ENCODE results near the gene DGKD. TPM values are rescaled to one million over a fixed set of nuclear protein-coding genes. Genes with fewer than 3 reads are reported as not detected.

The DGKD gene
- total RNA-seq, 1 experiment from 2014 or later = 52.0 TPM

DNA sequence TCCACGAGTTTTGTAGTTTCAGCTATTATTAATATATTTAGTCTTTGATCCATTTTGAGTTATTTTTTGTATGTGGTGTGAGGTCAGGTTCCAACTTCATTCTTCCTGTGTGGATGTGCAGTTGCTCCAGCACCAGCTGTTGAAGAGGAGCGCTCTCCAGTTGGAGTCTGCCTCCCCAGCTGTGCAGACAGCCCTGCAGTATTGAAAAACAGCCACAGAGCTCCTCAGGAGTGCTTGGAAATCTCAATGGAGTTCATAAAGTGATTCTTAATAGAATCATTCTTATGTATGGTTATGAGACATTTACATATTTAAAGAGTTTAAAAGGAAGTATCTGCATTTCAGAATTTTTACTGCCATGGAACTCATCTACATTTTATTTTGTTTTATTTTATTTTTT lies 17.3 kb downstream of the DGKD start (continued):
- no peak for TF ChIP-seq CTCF (IDR thresholded peaks at IDR 0.05 in 2 of 3, conservative IDR thresholded peaks at IDR 0.05 in 1 of 3; ENCODE audit: borderline replicate concordance in 1 of 3, insufficient read depth in 1 of 3, low read depth in 2 of 3, low read length in 2 of 3)
- TF ChIP-seq EZH2 (IDR thresholded peaks at IDR 0.05) = no peak
- no peak for TF ChIP-seq EZH2phosphoT487 (IDR thresholded peaks at IDR 0.05; ENCODE audit: borderline replicate concordance)
- TF ChIP-seq ELF1 (IDR thresholded peaks at IDR 0.05; ENCODE audit: borderline replicate concordance, low read depth) = no peak
- no peak for TF ChIP-seq POLR2AphosphoS5 (IDR thresholded peaks at IDR 0.05; ENCODE audit: low read depth, low read length)
- TF ChIP-seq FOSL1 (IDR thresholded peaks at IDR 0.05; ENCODE audit: low read depth) = no peak
- TF ChIP-seq POLR2A (IDR thresholded peaks at IDR 0.05; ENCODE audit: borderline replicate concordance, extremely low read depth, insufficient read depth, insufficient read length) = no peak
- no peak for TF ChIP-seq SRF (IDR thresholded peaks at IDR 0.05; ENCODE audit: low read depth)
- TF ChIP-seq JUND (IDR thresholded peaks at IDR 0.05) = no peak
- TF ChIP-seq ZFX (IDR thresholded peaks at IDR 0.05) = no peak
- TF ChIP-seq TCF7L2 (IDR thresholded peaks at IDR 0.05; ENCODE audit: borderline replicate concordance, extremely low read depth, insufficient read depth, insufficient read length) = no peak

GRCh38 chr2:233372855-233373254 lies 18.6 kb downstream of the DGKD start:
- BruUV-seq (replicated peaks) = no TSS peak
- Histone ChIP-seq H3K9me2 (ENCODE audit: insufficient read depth) (no peaks in the 10 kb centered on the region), H3K9ac (ENCODE audit: low read length) (no peak overlapping the region), H3K4me2 (ENCODE audit: low read length) (no peak overlapping the region), H3K79me2 (ENCODE audit: insufficient read depth, low read length) (peaks cover 70% of the 10 kb centered on the region), H3K27me3 (ENCODE audit: insufficient read depth, low read length) (no peaks in the 10 kb centered on the region), H2AFZ (ENCODE audit: low read depth, low read length, poor library complexity, severe bottlenecking) (no peak overlapping the region), H3K36me3 (ENCODE audit: control insufficient read depth in 1 of 2, insufficient read depth in 2 of 2, low read length in 2 of 2) (peaks cover 5 to 18% of the 10 kb centered on the region in 2 experiments; a peak in 2 of 4 replicates), H3K4me3 (replicated peaks in 1 of 2; ENCODE audit: low read depth in 1 of 2, low read length in 2 of 2) (no peak overlapping the region), H3K9me3 (ENCODE audit: control insufficient read depth in 1 of 2, insufficient read depth in 1 of 2, low read depth in 1 of 2, low read length in 2 of 2) (no peaks in the 10 kb centered on the region), H4K20me1 (ENCODE audit: insufficient read depth) (0 out of 2 replicates have a peak, but pooled peaks cover 3% of the 10 kb centered on the region), H3K27ac (ENCODE audit: low read depth, low read length) (no peak overlapping the region), H3K4me1 (ENCODE audit: control insufficient read depth in 1 of 2, insufficient read depth in 2 of 2, low read length in 2 of 2) (no peaks in the 10 kb centered on the region)
- ChIA-PET CTCF (no interaction called here), RAD21 (ENCODE audit: low non-redundant PET in 1 of 2, low total read pairs in 2 of 2, uncharacterized antibody in 2 of 2, unreplicated experiment in 2 of 2) (no interaction called here), POLR2A (no interaction called here)
- ATAC-seq (no peak), DNase-seq (ENCODE audit: low read depth, low spot score) (no peak)
- TF ChIP-seq, protein P1, sequence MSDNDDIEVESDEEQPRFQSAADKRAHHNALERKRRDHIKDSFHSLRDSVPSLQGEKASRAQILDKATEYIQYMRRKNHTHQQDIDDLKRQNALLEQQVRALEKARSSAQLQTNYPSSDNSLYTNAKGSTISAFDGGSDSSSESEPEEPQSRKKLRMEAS (IDR thresholded peaks at IDR 0.05) = no peak
- TF ChIP-seq ZFX (IDR thresholded peaks at IDR 0.05) = no peak
- no peak for TF ChIP-seq CTCF (IDR thresholded peaks at IDR 0.05 in 2 of 3, conservative IDR thresholded peaks at IDR 0.05 in 1 of 3; ENCODE audit: borderline replicate concordance in 1 of 3, insufficient read depth in 1 of 3, low read depth in 2 of 3, low read length in 2 of 3)
- TF ChIP-seq RAD21 (IDR thresholded peaks at IDR 0.05; ENCODE audit: low read depth) = no peak
- TF ChIP-seq FOSL1 (IDR thresholded peaks at IDR 0.05; ENCODE audit: low read depth) = no peak
- TF ChIP-seq ZNF274 (IDR thresholded peaks at IDR 0.05; ENCODE audit: low read depth, low read length) = no peak
- intact Hi-C loops (cut with micrococcal nuclease) = no loop called here
